NB4 (cell line): ENCODE data around the gene NACC2.

Source experiments
- DNase-seq: peaks from one replicate; pipeline ENCODE4 v3.0.0; 2010; ENCODE audit warnings: low read depth
- H3K4me3 ChIP-seq: one replicate; pipeline ENCODE4 v1.5.1; 2011; ENCODE audit warnings: mild to moderate bottlenecking, low read depth, low read length, moderate library complexity
- CTCF ChIP-seq: IDR thresholded peaks from one replicate; pipeline ENCODE4 v1.5.1; 2012; ENCODE audit warnings: low read depth, low read length
- MYC ChIP-seq: IDR thresholded peaks from 2 replicates; pipeline ENCODE4 v1.6.1; 2011; ENCODE audit warnings: low read depth, low read length
- POLR2A ChIP-seq: IDR thresholded peaks from 2 replicates; pipeline ENCODE4 v1.6.1; 2011; ENCODE audit warnings: mild to moderate bottlenecking; ENCODE audit not compliant: insufficient read length; ENCODE audit errors: extremely low read depth
- TF ChIP-seq, protein P1 (sequence below): IDR thresholded peaks from 2 replicates; pipeline ENCODE4 v1.6.1; 2011; ENCODE audit warnings: low read depth, low read length

The NACC2 gene

DNA sequence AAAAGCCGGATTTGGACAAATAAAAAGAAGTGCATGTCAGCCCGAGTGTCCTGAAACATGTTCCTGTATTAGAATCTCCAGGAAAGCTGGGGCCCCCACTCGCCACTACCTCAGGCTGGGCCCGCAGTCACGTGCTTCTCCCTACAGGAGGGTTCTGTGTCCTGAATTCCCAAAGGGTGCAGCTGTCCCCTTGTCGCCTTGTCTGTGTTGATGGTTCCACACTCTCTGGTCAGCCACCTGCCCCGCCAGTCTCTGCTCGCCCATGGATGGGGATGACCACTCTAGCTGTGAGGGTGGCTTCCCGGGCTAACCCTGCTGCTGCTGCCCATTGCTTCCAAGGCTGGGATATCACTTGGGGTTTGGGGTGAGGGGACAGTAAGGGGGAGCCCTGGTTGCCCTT lies 26.7 kb upstream of the NACC2 start:
- H3K4me3 ChIP-seq, result no peak overlapping the region
- no peak for TF ChIP-seq POLR2A
- no peak for TF ChIP-seq MYC
- TF ChIP-seq CTCF, result no peak
- TF ChIP-seq, protein P1, sequence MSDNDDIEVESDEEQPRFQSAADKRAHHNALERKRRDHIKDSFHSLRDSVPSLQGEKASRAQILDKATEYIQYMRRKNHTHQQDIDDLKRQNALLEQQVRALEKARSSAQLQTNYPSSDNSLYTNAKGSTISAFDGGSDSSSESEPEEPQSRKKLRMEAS, result no peak
- DNase-seq, result no peak

- H3K4me3 ChIP-seq, result no peak overlapping the region
- TF ChIP-seq, protein P1, result no peak
- no peak for TF ChIP-seq MYC
- no peak for TF ChIP-seq POLR2A
- TF ChIP-seq CTCF, result no peak
- no peak for DNase-seq
Measured at GRCh38 chr9:136120438-136120844, 25.4 kb upstream of the NACC2 start.

- TF ChIP-seq, protein P1, result no peak
- no peak for TF ChIP-seq POLR2A
- TF ChIP-seq CTCF, result no peak
- no peak for TF ChIP-seq MYC
- no peak for DNase-seq
- peak overlapping the region; percentile 53 for H3K4me3 ChIP-seq
Measured at GRCh38 chr9:136119883-136120393, 24.8 kb upstream of the NACC2 start.

- TF ChIP-seq CTCF (no peak), POLR2A (no peak), MYC (no peak)
- TF ChIP-seq, protein P1, result no peak
- peak; percentile 65 for DNase-seq
- H3K4me3 ChIP-seq, result peak overlapping the region; percentile 53
Measured at GRCh38 chr9:136119061-136119882, 24.2 kb upstream of the NACC2 start.

- peak; percentile 97 for DNase-seq
- peak within 1 kb of the TSS; percentile 78 for H3K4me3 ChIP-seq
- no peak for TF ChIP-seq CTCF
- TF ChIP-seq POLR2A, result peak; percentile 90
- TF ChIP-seq MYC, result peak; percentile 89
- TF ChIP-seq, protein P1, result peak; percentile 89
Measured at GRCh38 chr9:136118320-136119060, 23.4 kb upstream of the NACC2 start, which contains the start of gene TMEM250. Gene TMEM250, minus strand, starts transcription at chr9:136118875. Its CDS starts 1,975 bp downstream, at chr9:136116900.
